Endothelial cell of umbilical vein (primary cell): ENCODE measurements around the gene RBM33. TPM values are rescaled to one million over a fixed set of nuclear protein-coding genes. Genes with fewer than 3 reads are reported as not detected.

Source experiments
- BruUV-seq: library from RNA; stranded (reverse); fragments of 400-500 nt; replicated peaks from 2 replicates; lab custom pipeline; 2021; lab: Mats Ljungman, UMichigan
- CTCF ChIA-PET: fragments of 300-600, 350-600 bp; sonication (Branson Sonifier 250); formaldehyde crosslinking; loops from one replicate; lab custom pipeline; 2021; ENCODE audit warnings: antibody characterized with exemption, inconsistent platforms; lab: Charles Lee
- POLR2A ChIA-PET: fragments of 300-600, 350-600 bp; sonication (Branson Sonifier 250); formaldehyde crosslinking; loops from one replicate; lab custom pipeline; 2021; ENCODE audit warnings: antibody characterized with exemption, inconsistent platforms; lab: Charles Lee
- DNase-seq: peaks from one replicate; pipeline ENCODE4 v3.0.0-alpha.2; 2011; ENCODE audit warnings: low read depth, low spot score
- FAIRE-seq: peaks from 2 replicates; lab custom pipeline; 2011; peaks lifted over from hg19 to GRCh38; lab: Jason Lieb, UNC
- H2AFZ ChIP-seq: 2 replicates; pipeline ENCODE4 v1.6.0; 2012; ENCODE audit warnings: low read depth, low read length, control low read depth, inconsistent platforms
- H3K27ac ChIP-seq: 2 replicates; pipeline ENCODE4 v1.5.1; 2011; ENCODE audit warnings: low read depth, mild to moderate bottlenecking, control low read depth, low read length, moderate library complexity; ENCODE audit not compliant: insufficient read depth
- H3K27me3 ChIP-seq, 2 experiments: 2 replicates each; pipeline versions ENCODE4 v1.6.0 to v1.6.1; 2011; ENCODE audit warnings: low read length in 2 of 2, mixed read lengths in 1 of 2; ENCODE audit not compliant: control insufficient read depth in 2 of 2, insufficient read depth in 2 of 2
- H3K36me3 ChIP-seq, 2 experiments: 2 replicates in 1 of 2; 3 replicates in 1 of 2; pipeline ENCODE4 v1.5.1; 2011; ENCODE audit warnings: low read length in 2 of 2, mild to moderate bottlenecking in 1 of 2, moderate library complexity in 1 of 2; ENCODE audit not compliant: control insufficient read depth in 2 of 2, insufficient read depth in 2 of 2; ENCODE audit errors: extremely low read depth in 1 of 2
- H3K4me1 ChIP-seq: 3 replicates; pipeline ENCODE4 v1.5.1; 2011; ENCODE audit warnings: mild to moderate bottlenecking, low read length; ENCODE audit not compliant: control insufficient read depth, insufficient read depth; ENCODE audit errors: extremely low read depth
- H3K4me2 ChIP-seq: 2 replicates; pipeline ENCODE4 v1.6.1; 2011; ENCODE audit warnings: low read length, control low read depth, mixed read lengths; ENCODE audit not compliant: insufficient read depth
- H3K4me3 ChIP-seq, 3 experiments: fragments of 200-600 bp in 1 of 3; sonication (generic), shearing (Covaris generic) in 1 of 3; replicated peaks in 1 of 3; 2 replicates each; pipeline ENCODE4 v1.5.1; 2011 to 2016; ENCODE audit warnings: control low read depth in 3 of 3, low read length in 3 of 3, mild to moderate bottlenecking in 2 of 3, inconsistent platforms in 1 of 3, low read depth in 1 of 3, moderate library complexity in 1 of 3; ENCODE audit not compliant: insufficient read depth in 1 of 3
- H3K79me2 ChIP-seq: 2 replicates; pipeline ENCODE4 v1.6.0; 2012; ENCODE audit warnings: low read length, inconsistent platforms; ENCODE audit not compliant: control insufficient read depth, insufficient read depth
- H3K9ac ChIP-seq: replicated peaks from 2 replicates; pipeline ENCODE3; 2011; ENCODE audit warnings: low read length, control low read depth; ENCODE audit not compliant: insufficient read depth; ENCODE audit errors: extremely low read depth
- H3K9me1 ChIP-seq: replicated peaks from 3 replicates; pipeline ENCODE4 v1.6.0; 2011; ENCODE audit warnings: mild to moderate bottlenecking, low read length; ENCODE audit not compliant: control insufficient read depth, insufficient read depth; ENCODE audit errors: extremely low read depth
- H3K9me3 ChIP-seq: replicated peaks from 2 replicates; pipeline ENCODE4 v1.5.1; 2012; ENCODE audit warnings: low read length, inconsistent platforms; ENCODE audit not compliant: control insufficient read depth, insufficient read depth
- H4K20me1 ChIP-seq: replicated peaks from 2 replicates; pipeline ENCODE3; 2011; ENCODE audit warnings: mild to moderate bottlenecking, low read length; ENCODE audit not compliant: control insufficient read depth, insufficient read depth; ENCODE audit errors: extremely low read depth
- EZH2 ChIP-seq: IDR thresholded peaks from 2 replicates; pipeline ENCODE4 v1.6.1; 2012; ENCODE audit warnings: borderline replicate concordance, low read depth, mild to moderate bottlenecking, moderate library complexity, low read length, inconsistent platforms; ENCODE audit not compliant: severe bottlenecking
- FOS ChIP-seq: IDR thresholded peaks from 2 replicates; pipeline ENCODE4 v1.6.1; 2011; ENCODE audit warnings: mild to moderate bottlenecking, low read length, moderate library complexity, borderline replicate concordance; ENCODE audit not compliant: insufficient read depth
- GATA2 ChIP-seq: IDR thresholded peaks from 2 replicates; pipeline ENCODE4 v1.7.0; 2011; ENCODE audit warnings: low read depth, mild to moderate bottlenecking, moderate library complexity, mixed read lengths, low read length; ENCODE audit not compliant: insufficient read length, insufficient read depth
- JUN ChIP-seq: IDR thresholded peaks from 2 replicates; pipeline ENCODE4 v1.6.1; 2011; ENCODE audit warnings: borderline replicate concordance, low read depth; ENCODE audit not compliant: insufficient read length, insufficient read depth
- MYC ChIP-seq: IDR thresholded peaks from one replicate; pipeline ENCODE4 v1.6.1; 2011; ENCODE audit warnings: mild to moderate bottlenecking, low read depth, low read length
- POLR2A ChIP-seq: IDR thresholded peaks from 2 replicates; pipeline ENCODE4 v1.6.1; 2012; ENCODE audit warnings: low read depth, mild to moderate bottlenecking, control low read depth, low read length
- POLR2AphosphoS5 ChIP-seq: IDR thresholded peaks from 2 replicates; pipeline ENCODE4 v1.6.1; 2012; ENCODE audit warnings: low read depth, mild to moderate bottlenecking, control low read depth, low read length, moderate library complexity; ENCODE audit not compliant: insufficient read depth
- dilution Hi-C: fragments of 300-500 bp; cut with MboI; formaldehyde crosslinking; loops from one replicate; pipeline ENCODE4 v1.15.0; 2019; ENCODE audit warnings: low sequenced_read_pairs; ENCODE audit not compliant: extremely low pct_ligation_motif_present
- intact Hi-C: fragments of 100-400 bp; cut with micrococcal nuclease; formaldehyde crosslinking; loops from one replicate; pipeline ENCODE4 v1.10.0; 2022
- polyA plus RNA-seq, 4 experiments: library from polyadenylated mRNA; depleted of rRNA in 3 of 4; stranded (reverse) in 3 of 4; unstranded in 1 of 4; fragments of >200 nt; gene quantifications; 2 replicates each; pipeline versions ENCODE4 v1.2.1 to v1.2.3, GENCODE V29; 2011 to 2012; ENCODE audit warnings: missing spikeins in 1 of 4
- total RNA-seq: library from RNA; stranded (reverse); gene quantifications from 2 replicates; pipeline ENCODE4 v1.2.3, GENCODE V29; 2021
- TF ChIP-seq, protein P1 (sequence below), 2 donors: IDR thresholded peaks; 1 replicate in 1 of 2; 2 replicates in 1 of 2; pipeline ENCODE4 v1.5.1; 2011; ENCODE audit warnings: low read length in 2 of 2, mild to moderate bottlenecking in 2 of 2, moderate library complexity in 2 of 2, control low read depth in 1 of 2, inconsistent platforms in 1 of 2, low read depth in 1 of 2; ENCODE audit not compliant: insufficient read depth in 1 of 2; ENCODE audit errors: extremely low read depth in 1 of 2
- TF ChIP-seq, protein P2 (sequence below): IDR thresholded peaks from 2 replicates; pipeline ENCODE4 v1.6.1; 2011; ENCODE audit not compliant: insufficient read depth, insufficient read length

The RBM33 gene
- total and polyA plus RNA-seq, 2 donors (not counting 3 experiments of a cell fraction or from before 2014, with no cell fraction given) = 16.2 to 68.2 TPM

DNA sequence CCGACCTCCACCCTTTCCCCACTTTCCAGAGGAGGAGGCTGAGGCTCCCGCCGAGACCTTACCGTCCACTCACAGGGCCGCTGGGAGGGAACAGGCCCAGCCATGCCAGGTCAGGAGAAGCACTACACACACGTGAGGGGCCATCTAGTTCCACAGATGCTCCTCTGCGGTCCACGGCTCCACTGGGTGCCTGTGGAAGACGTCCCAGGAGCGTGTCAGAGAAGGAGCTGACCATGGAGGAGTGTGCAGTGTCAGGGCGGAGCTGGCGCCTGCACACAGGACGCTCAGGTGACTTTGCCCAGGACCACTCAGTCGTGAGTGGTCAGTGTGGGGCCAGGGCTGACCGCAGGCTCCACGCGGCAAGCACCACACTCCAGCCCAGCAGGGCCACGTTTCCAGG, 175.8 kb downstream of the RBM33 start:
- no peak for FAIRE-seq
- H3K9ac ChIP-seq = no peak overlapping the region
- dilution Hi-C loops = no loop called here
- TF ChIP-seq POLR2AphosphoS5 = no peak
- TF ChIP-seq EZH2 = no peak
- TF ChIP-seq MYC = no peak
- TF ChIP-seq, protein P1, sequence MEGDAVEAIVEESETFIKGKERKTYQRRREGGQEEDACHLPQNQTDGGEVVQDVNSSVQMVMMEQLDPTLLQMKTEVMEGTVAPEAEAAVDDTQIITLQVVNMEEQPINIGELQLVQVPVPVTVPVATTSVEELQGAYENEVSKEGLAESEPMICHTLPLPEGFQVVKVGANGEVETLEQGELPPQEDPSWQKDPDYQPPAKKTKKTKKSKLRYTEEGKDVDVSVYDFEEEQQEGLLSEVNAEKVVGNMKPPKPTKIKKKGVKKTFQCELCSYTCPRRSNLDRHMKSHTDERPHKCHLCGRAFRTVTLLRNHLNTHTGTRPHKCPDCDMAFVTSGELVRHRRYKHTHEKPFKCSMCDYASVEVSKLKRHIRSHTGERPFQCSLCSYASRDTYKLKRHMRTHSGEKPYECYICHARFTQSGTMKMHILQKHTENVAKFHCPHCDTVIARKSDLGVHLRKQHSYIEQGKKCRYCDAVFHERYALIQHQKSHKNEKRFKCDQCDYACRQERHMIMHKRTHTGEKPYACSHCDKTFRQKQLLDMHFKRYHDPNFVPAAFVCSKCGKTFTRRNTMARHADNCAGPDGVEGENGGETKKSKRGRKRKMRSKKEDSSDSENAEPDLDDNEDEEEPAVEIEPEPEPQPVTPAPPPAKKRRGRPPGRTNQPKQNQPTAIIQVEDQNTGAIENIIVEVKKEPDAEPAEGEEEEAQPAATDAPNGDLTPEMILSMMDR (IDR thresholded peaks at IDR 0.05; ENCODE audit: extremely low read depth in 1 of 2, insufficient read depth in 1 of 2, low read depth in 1 of 2, low read length in 2 of 2) = no peak
- H3K9me1 ChIP-seq = no peaks in the 10 kb centered on the region
- no peaks in the 10 kb centered on the region for H3K36me3 ChIP-seq
- H3K27me3 ChIP-seq = no peaks in the 10 kb centered on the region
- H3K79me2 ChIP-seq = no peaks in the 10 kb centered on the region
- intact Hi-C loops = no loop called here
- peaks cover 3% of the 10 kb centered on the region for H3K4me1 ChIP-seq
- POLR2A ChIA-PET = no interaction called here
- CTCF ChIA-PET = no interaction called here
- H2AFZ ChIP-seq = no peak overlapping the region
- no peak overlapping the region for H3K4me3 ChIP-seq
- H3K4me2 ChIP-seq = no peak overlapping the region
- no peaks in the 10 kb centered on the region for H4K20me1 ChIP-seq
- H3K27ac ChIP-seq = no peak overlapping the region
- H3K9me3 ChIP-seq = no peaks in the 10 kb centered on the region
- no TSS peak for BruUV-seq
- DNase-seq = no peak

DNA sequence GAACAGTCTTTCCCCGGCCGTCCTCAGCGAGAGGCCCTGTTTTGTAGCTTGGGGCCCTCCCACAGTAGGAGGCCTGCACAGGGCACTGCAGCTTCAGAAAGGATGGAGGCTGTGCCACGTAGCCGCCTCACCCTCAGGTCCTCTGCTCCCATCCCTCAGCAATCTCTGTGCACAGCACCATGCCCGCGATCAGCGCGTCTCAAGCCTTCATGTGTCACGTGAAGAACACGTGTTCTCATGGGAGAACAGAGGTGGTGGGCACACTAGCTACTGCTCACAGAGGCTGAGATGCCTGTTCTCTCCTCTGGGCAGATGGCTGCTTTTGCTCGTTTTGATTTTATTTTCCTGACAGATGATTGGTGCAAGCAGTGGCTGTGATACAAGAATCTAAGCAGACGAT, 176.3 kb downstream of the RBM33 start:
- dilution Hi-C loops = no loop called here

More for the DNA sequence above, 176.3 kb downstream of the RBM33 start:
- H3K27me3 ChIP-seq = peaks cover 0 to 2% of the 10 kb centered on the region in 2 experiments
- no peak overlapping the region for H2AFZ ChIP-seq
- no peak overlapping the region for H3K9ac ChIP-seq
- no peak overlapping the region for H3K4me2 ChIP-seq
- no peaks in the 10 kb centered on the region for H4K20me1 ChIP-seq
- H3K27ac ChIP-seq = no peak overlapping the region
- H3K4me3 ChIP-seq = no peak overlapping the region
- no peaks in the 10 kb centered on the region for H3K4me1 ChIP-seq
- no peaks in the 10 kb centered on the region for H3K9me1 ChIP-seq
- no TSS peak for BruUV-seq
- FAIRE-seq (no peak), DNase-seq (no peak)
- no peak for TF ChIP-seq GATA2
- no peak for TF ChIP-seq MYC
- TF ChIP-seq POLR2AphosphoS5 = no peak
- no peak for TF ChIP-seq FOS
- TF ChIP-seq POLR2A = no peak
- TF ChIP-seq, protein P1 (IDR thresholded peaks at IDR 0.05; ENCODE audit: extremely low read depth in 1 of 2, insufficient read depth in 1 of 2, low read depth in 1 of 2, low read length in 2 of 2) = no peak
- no peak for TF ChIP-seq JUN
- no peak for TF ChIP-seq EZH2
- TF ChIP-seq, protein P2, sequence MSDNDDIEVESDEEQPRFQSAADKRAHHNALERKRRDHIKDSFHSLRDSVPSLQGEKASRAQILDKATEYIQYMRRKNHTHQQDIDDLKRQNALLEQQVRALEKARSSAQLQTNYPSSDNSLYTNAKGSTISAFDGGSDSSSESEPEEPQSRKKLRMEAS = no peak
- intact Hi-C loops = no loop called here
- CTCF ChIA-PET = no interaction called here
- no peaks in the 10 kb centered on the region for H3K36me3 ChIP-seq
- no peaks in the 10 kb centered on the region for H3K9me3 ChIP-seq
- H3K79me2 ChIP-seq = no peaks in the 10 kb centered on the region
- POLR2A ChIA-PET = no interaction called here
